HepG2 (cell line): ENCODE measurements around the gene DDX10. TPM values are rescaled to one million over a fixed set of nuclear protein-coding genes. Genes with fewer than 3 reads are reported as not detected.

Source experiments
- ETS1 ChIP-seq: sonication (generic); formaldehyde crosslinking; IDR thresholded peaks from 2 replicates; pipeline ENCODE4 v1.4.0; 2020; ENCODE audit warnings: missing genetic modification reagents
- HMGXB4 ChIP-seq, 2 experiments: sonication (generic) in 1 of 2; formaldehyde crosslinking in 1 of 2; IDR thresholded peaks; 2 replicates each; pipeline versions ENCODE4 v1.4.0 to v1.6.1; 2018 to 2020; ENCODE audit warnings: missing genetic modification reagents in 2 of 2, borderline replicate concordance in 1 of 2, low read depth in 1 of 2, mild to moderate bottlenecking in 1 of 2, missing biosample characterization in 1 of 2
- MEIS2 ChIP-seq: sonication (generic); formaldehyde crosslinking; IDR thresholded peaks from 2 replicates; pipeline ENCODE4 v1.9.0; 2021; ENCODE audit warnings: mild to moderate bottlenecking, missing genetic modification reagents
- MIER3 ChIP-seq: IDR thresholded peaks from 2 replicates; pipeline ENCODE4 v1.6.1; 2016; ENCODE audit warnings: missing compliant biosample characterization, borderline replicate concordance
- NBN ChIP-seq: fragments of 450-650 bp; conservative IDR thresholded peaks from 2 replicates; pipeline ENCODE4 v1.6.1; 2017
- NFE2 ChIP-seq: sonication (generic); formaldehyde crosslinking; IDR thresholded peaks from 2 replicates; pipeline ENCODE4 v1.4.0; 2020; ENCODE audit warnings: missing genetic modification reagents
- REXO4 ChIP-seq: sonication (generic); formaldehyde crosslinking; IDR thresholded peaks from 2 replicates; pipeline ENCODE4 v1.8.0; 2022; ENCODE audit warnings: missing genetic modification reagents, mild to moderate bottlenecking, borderline replicate concordance
- TAF15 ChIP-seq: fragments of 200-400 bp; formaldehyde crosslinking; IDR thresholded peaks from one replicate; pipeline ENCODE4 v1.6.1; 2018; ENCODE audit warnings: mild to moderate bottlenecking, low read depth, low read length; ENCODE audit not compliant: poor library complexity, severe bottlenecking
- ZBTB40 ChIP-seq, 2 experiments: fragments of 450-650 bp in 1 of 2; sonication (generic) in 1 of 2; formaldehyde crosslinking in 1 of 2; IDR thresholded peaks; 2 replicates each; pipeline versions ENCODE4 v1.6.1 to v1.8.0; 2016 to 2022; ENCODE audit warnings: antibody characterized with exemption in 1 of 2, mild to moderate bottlenecking in 1 of 2, missing genetic modification reagents in 1 of 2
- ZNF232 ChIP-seq: sonication (generic); formaldehyde crosslinking; IDR thresholded peaks from 2 replicates; pipeline ENCODE4 v1.4.0; 2020; ENCODE audit warnings: missing genetic modification reagents, borderline replicate concordance
- ZNF546 ChIP-seq: sonication (generic); formaldehyde crosslinking; conservative IDR thresholded peaks from 2 replicates; pipeline ENCODE4 v1.8.1; 2023; ENCODE audit warnings: mild to moderate bottlenecking, missing genetic modification reagents
- polyA plus RNA-seq, 8 experiments: library from polyadenylated mRNA; depleted of rRNA in 3 of 8; stranded (reverse) in 7 of 8; unstranded in 1 of 8; fragments of >200 nt; fragmentation: Illumina TruSeq in 4 of 8; extraction: Trizol in 4 of 8; gene quantifications; 2 replicates each; pipeline versions ENCODE4 v1.2.1 to v1.2.3, GENCODE V29; 2011 to 2016; ENCODE audit warnings: low read depth in 4 of 8, missing spikeins in 1 of 8, mixed read lengths in 1 of 8; ENCODE audit not compliant: insufficient read depth in 1 of 8
- total RNA-seq, 5 experiments: library from RNA; depleted of rRNA; stranded (reverse); fragments of >200 nt; fragmentation: Illumina TruSeq; extraction: Trizol; gene quantifications; 2 replicates each; pipeline ENCODE4 v1.2.3, GENCODE V29; 2016; ENCODE audit warnings: low read depth in 1 of 5

Gene DDX10
- total and polyA plus RNA-seq, 2 of the 13 experiments (the other 11 are each of a cell fraction or from before 2014, with no cell fraction given): 17.0 to 32.0 TPM

GRCh38 chr11:108664730-108665525 lies at the start of gene DDX10 (continued):
- TF ChIP-seq NBN: no peak
- TF ChIP-seq ZNF232 (CRISPR knock-in tag): 0 out of 2 replicates have a peak, but pooled peaks have one; percentile 26
- no peak for TF ChIP-seq REXO4 (CRISPR knock-in tag)
- no peak for TF ChIP-seq MIER3
- no peak for TF ChIP-seq TAF15
- TF ChIP-seq NFE2: no peak
- no peak for TF ChIP-seq ZNF546
- no peak for TF ChIP-seq MEIS2 (CRISPR knock-in tag)
- no peak for TF ChIP-seq ZBTB40 (IDR thresholded peaks at IDR 0.05)
- TF ChIP-seq ZBTB40 (CRISPR knock-in tag; IDR thresholded peaks at IDR 0.05): peak; percentile 54
- 0 out of 4 replicates have a peak, but pooled peaks of 1 of the 2 experiments have one; percentile 18 for TF ChIP-seq HMGXB4 (CRISPR knock-in tag; IDR thresholded peaks at IDR 0.05; ENCODE audit: borderline replicate concordance in 1 of 2, low read depth in 1 of 2)
- TF ChIP-seq ETS1 (CRISPR knock-in tag): no peak
